B cell (primary cell): ENCODE measurements around the gene JCAD. TPM values are rescaled to one million over a fixed set of nuclear protein-coding genes. Genes with fewer than 3 reads are reported as not detected.

Experiments used
- ATAC-seq: fragments of 200-7000 bp; cut with Tn5 transposase; one replicate; pipeline ENCODE4 v1.10.0; 2021; ENCODE audit warnings: low read depth, mild to moderate bottlenecking, moderate number of reproducible peaks, moderate library complexity
- CTCF ChIA-PET: fragments of 350-600 bp; sonication (Branson Sonifier 250); formaldehyde crosslinking; loops from one replicate; lab custom pipeline; 2021; ENCODE audit warnings: antibody characterized with exemption, inconsistent platforms; lab: Charles Lee
- POLR2A ChIA-PET: fragments of 350-600 bp; sonication (Branson Sonifier 250); formaldehyde crosslinking; loops from one replicate; lab custom pipeline; 2021; ENCODE audit warnings: antibody characterized with exemption; lab: Charles Lee
- DNase-seq: peaks from one replicate; pipeline ENCODE4 v3.0.0; 2013
- H2AFZ ChIP-seq: 2 replicates; pipeline ENCODE4 v1.6.1; 2012; ENCODE audit warnings: mild to moderate bottlenecking, low read depth, low read length; ENCODE audit not compliant: insufficient read depth, poor library complexity, severe bottlenecking
- H3K27ac ChIP-seq, 2 donors: 1 replicate in 1 of 2; 2 replicates in 1 of 2; pipeline ENCODE4 v1.5.1; 2012 to 2013; ENCODE audit warnings: low read length in 2 of 2, mild to moderate bottlenecking in 2 of 2, moderate library complexity in 1 of 2
- H3K27me3 ChIP-seq, 4 experiments: fragments of 200-600 bp in 1 of 4; sonication (generic) in 1 of 4; replicated peaks in 1 of 4; 1 replicate in 2 of 4; 2 replicates in 2 of 4; pipeline versions ENCODE4 v1.6.1 to v1.7.0; 2013 to 2016; ENCODE audit warnings: low read length in 3 of 4, mild to moderate bottlenecking in 2 of 4, mixed read lengths in 1 of 4, moderate library complexity in 1 of 4; ENCODE audit not compliant: insufficient read depth in 4 of 4, control insufficient read depth in 3 of 4; ENCODE audit errors: control extremely low read depth in 1 of 4
- H3K36me3 ChIP-seq, 2 experiments: replicated peaks in 1 of 2; 1 replicate in 1 of 2; 2 replicates in 1 of 2; pipeline versions ENCODE4 v1.6.1 to v1.7.1; 2013; ENCODE audit warnings: low read length in 1 of 2; ENCODE audit not compliant: insufficient read depth in 2 of 2, control insufficient read depth in 1 of 2; ENCODE audit errors: control extremely low read depth in 1 of 2, extremely low read depth in 1 of 2
- H3K4me1 ChIP-seq, 2 donors: fragments of 200-600 bp in 1 of 2; sonication (generic) in 1 of 2; 1 replicate in 1 of 2; 2 replicates in 1 of 2; pipeline versions ENCODE4 v1.5.1 to v1.6.1; 2013 to 2017; ENCODE audit warnings: low read length in 2 of 2; ENCODE audit not compliant: control insufficient read depth in 2 of 2, insufficient read depth in 2 of 2
- H3K4me2 ChIP-seq: replicated peaks from 2 replicates; pipeline ENCODE3; 2012; ENCODE audit warnings: mild to moderate bottlenecking, low read depth, low read length; ENCODE audit not compliant: poor library complexity, severe bottlenecking
- H3K4me3 ChIP-seq, 5 experiments: fragments of 200-600 bp in 1 of 5; sonication (generic) in 1 of 5; 1 replicate in 3 of 5; 2 replicates in 2 of 5; pipeline versions ENCODE4 v1.5.1 to v1.7.0; 2011 to 2016; ENCODE audit warnings: low read length in 4 of 5, mild to moderate bottlenecking in 4 of 5, low read depth in 2 of 5, control low read depth in 1 of 5, moderate library complexity in 1 of 5; ENCODE audit not compliant: insufficient read depth in 1 of 5; ENCODE audit errors: control extremely low read depth in 1 of 5, extremely low read depth in 1 of 5
- H3K79me2 ChIP-seq: fragments of 200-600 bp; sonication (generic); one replicate; pipeline ENCODE4 v1.6.0; 2016; ENCODE audit warnings: low read length; ENCODE audit not compliant: control insufficient read depth, insufficient read depth
- H3K9ac ChIP-seq: fragments of 200-600 bp; sonication (generic); 2 replicates; pipeline ENCODE4 v1.6.1; 2017; ENCODE audit warnings: mild to moderate bottlenecking, low read length, moderate library complexity
- H3K9me3 ChIP-seq, 3 donors: one replicate each; pipeline versions ENCODE4 v1.6.1 to v1.7.1; 2013; ENCODE audit warnings: low read length in 2 of 3; ENCODE audit not compliant: control insufficient read depth in 2 of 3, insufficient read depth in 1 of 3; ENCODE audit errors: control extremely low read depth in 1 of 3
- H4K20me1 ChIP-seq: 2 replicates; pipeline ENCODE4 v1.6.0; 2012; ENCODE audit warnings: mild to moderate bottlenecking, low read length; ENCODE audit not compliant: insufficient read depth, control insufficient read depth, poor library complexity, severe bottlenecking
- H3K27ac Mint-ChIP-seq: one replicate; pipeline ENCODE4 v1.8.0; 2021; ENCODE audit warnings: mixed read lengths
- H3K27me3 Mint-ChIP-seq: one replicate; pipeline ENCODE4 v1.8.0; 2021; ENCODE audit warnings: mixed read lengths
- H3K4me1 Mint-ChIP-seq: one replicate; pipeline ENCODE4 v1.8.0; 2021; ENCODE audit warnings: mixed read lengths
- H3K4me3 Mint-ChIP-seq: one replicate; pipeline ENCODE4 v1.8.0; 2021; ENCODE audit warnings: mixed read lengths
- H3K9me3 Mint-ChIP-seq: one replicate; pipeline ENCODE4 v1.8.0; 2022; ENCODE audit warnings: mixed read lengths; ENCODE audit not compliant: insufficient read depth
- CTCF ChIP-seq: fragments of 200-600 bp; IDR thresholded peaks from one replicate; pipeline ENCODE4 v1.8.0; 2022; ENCODE audit warnings: antibody characterized with exemption, mild to moderate bottlenecking
- EZH2 ChIP-seq: IDR thresholded peaks from 2 replicates; pipeline ENCODE4 v1.6.1; 2012; ENCODE audit warnings: borderline replicate concordance, low read depth, mild to moderate bottlenecking, moderate library complexity, low read length; ENCODE audit not compliant: insufficient read depth, poor library complexity, severe bottlenecking
- whole genome bisulfite sequencing: methylation state at CpG from one replicate; pipeline ENCODE4 v1.1.5; 2013; ENCODE audit warnings: missing lambda C conversion rate; ENCODE audit not compliant: insufficient coverage; 5-methylcytosine and 5-hydroxymethylcytosine counted together
- intact Hi-C: fragments of 100-400 bp; cut with micrococcal nuclease; formaldehyde crosslinking; loops from one replicate; pipeline ENCODE4 v1.10.0; 2022
- polyA plus RNA-seq: library from polyadenylated mRNA; depleted of rRNA; stranded (reverse); fragments of >200 nt; gene quantifications from 2 replicates; pipeline ENCODE4 v1.2.3, GENCODE V29; 2012
- total RNA-seq, 2 donors: library from RNA; stranded (reverse); fragments of 120-200 nt in 1 of 2; gene quantifications; 1 replicate in 1 of 2; 2 replicates in 1 of 2; pipeline versions ENCODE4 v1.2.3 to v1.2.4, GENCODE V29; 2013 to 2022

JCAD gene
- total and polyA plus RNA-seq, 2 donors (not counting 1 experiment from before 2014, with no cell fraction given), result 0.37 TPM; not detected in 1

DNA sequence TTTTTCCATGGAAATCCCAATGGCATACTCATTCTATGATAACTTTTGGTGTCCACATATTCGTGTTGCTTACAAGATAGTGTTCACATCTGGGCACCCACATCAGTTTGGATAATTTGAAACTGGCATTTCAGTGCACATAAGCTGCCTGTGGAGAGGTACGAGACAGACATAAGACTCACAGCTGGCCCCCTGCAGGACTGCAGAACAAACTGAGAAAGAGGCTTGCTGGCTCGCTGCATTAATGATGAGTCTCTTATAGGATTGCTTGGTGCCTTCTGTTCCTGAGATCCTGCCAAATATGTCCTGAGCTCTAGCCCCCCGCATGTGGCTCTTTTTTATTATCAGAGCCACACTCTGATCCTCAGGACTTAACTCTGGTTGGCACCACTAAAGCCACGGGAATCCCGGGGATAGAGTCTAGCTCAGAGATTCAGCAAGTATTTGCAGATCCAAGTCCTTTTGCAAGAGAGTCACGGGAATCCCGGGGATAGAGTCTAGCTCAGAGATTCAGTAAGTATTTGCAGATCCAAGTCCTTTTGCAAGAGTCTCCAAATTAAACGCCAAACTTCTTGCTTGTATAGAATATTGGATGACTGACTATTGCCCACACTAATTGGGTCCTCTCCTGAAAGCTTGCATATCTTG lies 34.0 kb upstream of the JCAD start:
- H2AFZ ChIP-seq, result no peak overlapping the region
- H3K79me2 ChIP-seq, result no peaks in the 10 kb centered on the region
- no peak overlapping the region for H3K27ac ChIP-seq
- H3K4me2 ChIP-seq, result no peak overlapping the region
- no peaks in the 10 kb centered on the region for H3K9me3 Mint-ChIP-seq
- H3K27ac Mint-ChIP-seq, result no peak overlapping the region
- no peak for TF ChIP-seq EZH2
- no peak for TF ChIP-seq CTCF
- no peak for DNase-seq
- H3K4me1 ChIP-seq, result no peaks in the 10 kb centered on the region
- no peaks in the 10 kb centered on the region for H4K20me1 ChIP-seq
- ATAC-seq, result no peak
- no peaks in the 10 kb centered on the region for H3K9me3 ChIP-seq
- intact Hi-C loops, result no loop called here
- H3K4me1 Mint-ChIP-seq, result no peaks in the 10 kb centered on the region
- no peaks in the 10 kb centered on the region for H3K36me3 ChIP-seq
- no peak overlapping the region for H3K4me3 ChIP-seq
- ChIA-PET POLR2A (no interaction called here), CTCF (no interaction called here)
- WGBS, result 85% methylated on average over 9 of the region's 9 CpGs
- no peaks in the 10 kb centered on the region for H3K27me3 ChIP-seq
- no peaks in the 10 kb centered on the region for H3K27me3 Mint-ChIP-seq
- H3K9ac ChIP-seq, result no peak overlapping the region
- H3K4me3 Mint-ChIP-seq, result no peak overlapping the region

DNA sequence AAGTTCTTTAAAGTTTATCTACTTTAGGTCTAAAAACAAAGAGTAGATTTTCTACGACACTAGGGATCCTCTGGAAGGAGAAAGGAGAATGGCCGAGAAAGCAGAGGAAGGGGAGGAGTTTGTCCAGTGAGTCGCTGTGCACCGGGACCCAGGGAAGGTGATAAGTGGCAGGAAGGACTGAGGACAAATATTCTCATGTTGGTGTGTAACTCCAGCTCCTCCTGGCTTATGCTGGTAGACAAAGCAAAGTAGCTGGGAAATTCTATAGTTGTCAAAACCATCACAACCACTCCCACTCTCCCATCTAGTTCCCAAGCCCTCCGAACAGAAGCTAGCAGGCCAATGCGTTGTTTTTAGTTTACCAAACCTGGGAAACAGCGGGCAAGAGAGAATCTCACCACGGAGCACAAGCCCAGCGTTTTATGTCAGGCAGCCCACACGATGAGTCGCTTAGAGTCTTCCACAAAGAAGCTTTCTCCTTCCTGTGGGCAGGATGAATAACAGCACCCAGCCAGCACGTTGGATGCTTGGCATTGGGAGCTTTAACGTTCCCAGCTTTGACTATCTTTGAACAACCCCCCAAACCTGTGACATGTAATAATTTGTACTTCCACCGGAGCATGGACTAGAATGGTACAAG lies 32.9 kb upstream of the JCAD start:
- ChIA-PET CTCF (no interaction called here), POLR2A (no interaction called here)

More for the DNA sequence above, 32.9 kb upstream of the JCAD start:
- no peaks in the 10 kb centered on the region for H3K27me3 Mint-ChIP-seq
- TF ChIP-seq CTCF (no peak), EZH2 (no peak)
- H3K36me3 ChIP-seq, result no peaks in the 10 kb centered on the region
- ATAC-seq (no peak), DNase-seq (no peak)
- WGBS, result 90% methylated on average over 10 of the region's 14 CpGs
- H3K4me3 ChIP-seq, result no peak overlapping the region
- H3K27ac ChIP-seq, result no peak overlapping the region
- no peaks in the 10 kb centered on the region for H3K9me3 Mint-ChIP-seq
- no peak overlapping the region for H3K27ac Mint-ChIP-seq
- no peaks in the 10 kb centered on the region for H3K4me1 ChIP-seq
- H3K4me3 Mint-ChIP-seq, result no peak overlapping the region
- H3K27me3 ChIP-seq, result no peaks in the 10 kb centered on the region
- no peaks in the 10 kb centered on the region for H3K79me2 ChIP-seq
- no peaks in the 10 kb centered on the region for H4K20me1 ChIP-seq
- no peak overlapping the region for H3K4me2 ChIP-seq
- H3K4me1 Mint-ChIP-seq, result no peaks in the 10 kb centered on the region
- H3K9me3 ChIP-seq, result no peaks in the 10 kb centered on the region
- no peak overlapping the region for H3K9ac ChIP-seq
- intact Hi-C loops, result no loop called here
- no peak overlapping the region for H2AFZ ChIP-seq
